Activated CD8-positive, alpha-beta memory T cell treated with anti-CD3 and anti-CD28 coated beads, Interleukin-2, amount 50 U/mL, for 1 hour (primary cell): ENCODE results near the gene TRIP4.
"Not testable (repeated sequence)": the region's sequence is repeated elsewhere in the genome, so short reads cannot be mapped to it uniquely, and the experiment has no call there.

Experiments used
- DNase-seq: peaks from one replicate; pipeline ENCODE4 v3.0.0-alpha.2; 2020; ENCODE audit errors: extremely low read depth

Gene TRIP4

GRCh38 chr15:64381000-64381751, 6.5 kb upstream of the TRIP4 start, which contains the start of gene PCLAF:
Gene PCLAF (minus strand): TSS chr15:64381441. CDS start chr15:64381371, 70 bp downstream.
- DNase-seq: peak; percentile 80

- DNase-seq: no peak
These were observed 3.9 kb upstream of the TRIP4 start for GRCh38 chr15:64383760-64384159.

- no peak for DNase-seq
These were observed 1.3 kb upstream of the TRIP4 start for GRCh38 chr15:64386291-64386690.

- DNase-seq: no peak
These were observed 1.4 kb downstream of the TRIP4 start for GRCh38 chr15:64389036-64389435.

GRCh38 chr15:64392471-64392870, 4.8 kb downstream of the TRIP4 start:
- DNase-seq: not testable (repeated sequence)

GRCh38 chr15:64396789-64397188, 9.2 kb downstream of the TRIP4 start:
- no peak for DNase-seq

- DNase-seq: no peak
These were observed 10.9 kb downstream of the TRIP4 start for GRCh38 chr15:64398575-64398974.

- DNase-seq: no peak
These were observed 12.9 kb downstream of the TRIP4 start for GRCh38 chr15:64400583-64400982.

GRCh38 chr15:64412216-64412615, 24.6 kb downstream of the TRIP4 start:
- DNase-seq: no peak

GRCh38 chr15:64422697-64423096, 35.1 kb downstream of the TRIP4 start:
- DNase-seq: no peak

GRCh38 chr15:64423970-64424369, 36.3 kb downstream of the TRIP4 start:
- DNase-seq: no peak

GRCh38 chr15:64425221-64425620, 37.6 kb downstream of the TRIP4 start:
- no peak for DNase-seq

- no peak for DNase-seq
These were observed 39.3 kb downstream of the TRIP4 start for GRCh38 chr15:64426845-64427465.

GRCh38 chr15:64429448-64429847, 41.8 kb downstream of the TRIP4 start:
- DNase-seq: no peak

GRCh38 chr15:64430000-64430735, 42.5 kb downstream of the TRIP4 start:
- DNase-seq: peak; percentile 22

GRCh38 chr15:64437982-64438381, 50.3 kb downstream of the TRIP4 start:
- no peak for DNase-seq

- DNase-seq: no peak
These were observed 51.2 kb downstream of the TRIP4 start for GRCh38 chr15:64438653-64439447.

GRCh38 chr15:64441852-64442251, 54.2 kb downstream of the TRIP4 start:
- DNase-seq: no peak

- DNase-seq: no peak
These were observed 55.4 kb downstream of the TRIP4 start for GRCh38 chr15:64443016-64443415.

GRCh38 chr15:64443747-64444621, 56.3 kb downstream of the TRIP4 start:
- DNase-seq: no peak

GRCh38 chr15:64444836-64445235, 57.2 kb downstream of the TRIP4 start:
- DNase-seq: no peak
